TTC549 (cell line): ENCODE data around the gene STEAP3.
"Not testable (repeated sequence)": the region's sequence is repeated elsewhere in the genome, so short reads cannot be mapped to it uniquely, and the experiment has no call there.

Experiments
- FAIRE-seq: peaks from 2 replicates; lab custom pipeline; 2012; peaks lifted over from hg19 to GRCh38; lab: Jason Lieb, UNC

STEAP3 gene

DNA sequence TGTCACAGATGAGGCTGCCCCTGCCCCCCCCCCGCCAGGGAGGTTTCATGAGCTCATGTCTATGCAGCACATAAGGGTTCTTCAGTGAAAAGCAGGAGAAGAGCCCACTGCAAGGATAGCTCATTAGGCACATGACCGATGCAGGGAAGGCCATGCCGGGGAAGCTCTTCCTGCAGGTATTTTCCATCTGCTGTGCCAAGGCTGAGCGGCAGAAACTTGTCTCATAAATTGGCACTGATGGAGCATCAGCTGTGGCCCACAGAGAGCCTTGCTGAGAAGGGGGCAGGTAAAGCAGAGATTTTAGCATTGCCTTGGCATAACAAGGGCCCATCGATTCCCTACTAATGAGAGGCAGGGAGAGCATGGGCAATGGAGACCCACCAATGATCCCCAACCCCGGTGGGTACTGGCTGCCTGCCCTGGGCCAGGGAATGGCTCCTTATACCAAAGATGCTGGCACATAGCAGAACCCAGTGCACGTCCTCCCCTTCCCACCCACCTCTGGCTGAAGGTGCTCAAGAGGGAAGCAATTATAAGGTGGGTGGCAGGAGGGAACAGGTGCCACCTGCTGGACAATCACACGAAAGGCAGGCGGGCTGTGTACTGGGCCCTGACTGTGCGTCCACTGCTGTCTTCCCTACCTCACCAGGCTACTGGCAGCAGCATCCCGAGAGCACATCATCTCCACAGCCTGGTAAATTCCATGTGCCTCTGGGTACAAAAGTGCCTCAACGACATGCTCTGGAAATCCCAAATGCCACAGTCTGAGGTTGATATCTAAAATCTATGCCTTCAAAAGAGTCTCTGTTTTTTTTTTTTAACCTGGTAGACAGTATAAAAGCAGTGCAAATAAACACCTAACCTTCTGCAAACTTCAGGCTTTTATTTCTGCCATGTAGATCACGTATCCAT lies 41.4 kb downstream of the STEAP3 start:
- no peak for FAIRE-seq

DNA sequence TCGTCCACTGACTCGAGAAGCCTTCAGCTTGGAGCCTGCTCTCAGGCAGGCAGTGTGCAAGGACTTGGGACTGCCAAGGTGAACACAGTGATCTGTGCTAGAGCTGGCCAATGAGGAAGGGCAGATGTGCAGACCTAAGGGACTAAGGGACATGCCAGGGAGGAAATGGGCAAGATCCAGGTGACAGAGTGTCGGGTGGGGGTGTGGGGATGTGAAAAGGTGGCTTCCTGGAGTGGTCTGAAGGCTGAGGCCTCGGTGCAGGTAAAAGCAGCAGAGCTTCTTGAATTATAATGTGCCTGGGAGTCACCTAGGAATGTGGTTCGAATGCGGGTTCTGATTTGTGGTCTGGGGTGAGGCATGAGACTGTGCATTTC lies 42.0 kb downstream of the STEAP3 start:
- no peak for FAIRE-seq

DNA sequence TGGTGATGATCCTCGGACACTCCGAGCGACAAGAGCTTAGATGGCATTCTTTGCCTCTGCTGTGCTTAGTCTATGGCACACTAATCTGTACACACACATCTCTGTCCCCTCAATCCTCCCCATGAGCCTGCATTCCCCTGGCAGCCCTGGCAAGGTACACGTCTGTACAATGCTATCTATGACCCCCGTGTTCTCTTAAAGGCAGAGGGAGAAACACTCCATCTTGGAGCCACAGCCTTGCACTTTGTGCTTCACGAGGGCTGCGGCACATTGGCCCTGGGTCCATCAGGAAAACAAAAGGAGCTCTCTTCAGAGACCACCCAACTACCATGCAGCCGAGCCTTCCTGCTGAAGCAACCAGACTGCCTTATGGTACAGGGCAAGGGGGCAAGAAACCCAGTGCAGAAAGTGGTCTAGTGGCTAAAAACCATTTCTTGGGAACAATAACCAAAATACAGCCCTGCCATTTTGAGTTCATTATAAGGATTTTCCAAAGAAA lies 42.5 kb downstream of the STEAP3 start:
- FAIRE-seq: no peak

DNA sequence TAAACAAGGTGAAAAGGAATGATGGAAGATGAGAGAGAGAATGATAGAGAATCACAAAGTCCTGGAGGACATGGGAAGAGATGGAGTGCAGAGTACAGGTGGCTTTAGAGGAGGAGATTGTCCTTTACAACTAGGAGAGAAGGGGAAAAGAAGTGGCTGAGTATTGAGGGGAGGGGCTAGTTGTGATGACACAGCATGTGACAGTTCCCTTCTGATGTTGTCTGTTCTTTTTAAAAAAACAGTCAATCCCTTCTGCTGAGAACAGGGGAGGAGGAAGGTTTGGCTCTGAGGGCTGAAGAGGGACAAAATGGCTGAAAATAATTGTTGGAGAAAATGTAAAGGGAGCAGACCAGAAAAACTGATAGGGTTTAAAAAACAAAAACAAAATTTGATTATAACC lies 44.0 kb downstream of the STEAP3 start:
- no peak for FAIRE-seq

DNA sequence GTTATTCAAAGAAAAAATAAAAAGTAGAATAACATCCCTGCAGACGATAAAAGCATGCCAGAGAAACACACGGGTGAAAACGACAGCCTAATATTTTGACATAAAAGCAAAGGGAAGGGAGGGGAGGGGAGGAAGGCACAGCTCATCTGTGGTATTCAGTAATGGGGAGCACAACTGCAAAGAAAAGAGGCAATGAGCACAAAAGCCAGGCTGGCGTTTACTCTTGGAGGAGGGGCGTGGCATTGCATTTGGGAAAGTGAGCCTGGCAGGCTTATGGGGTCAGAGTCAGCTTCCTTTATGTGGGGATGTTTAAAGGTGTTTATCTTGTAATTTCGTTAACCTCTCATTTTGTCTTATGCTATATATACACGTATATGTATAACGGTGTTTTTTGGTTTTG lies 53.2 kb downstream of the STEAP3 start:
- FAIRE-seq: no peak

DNA sequence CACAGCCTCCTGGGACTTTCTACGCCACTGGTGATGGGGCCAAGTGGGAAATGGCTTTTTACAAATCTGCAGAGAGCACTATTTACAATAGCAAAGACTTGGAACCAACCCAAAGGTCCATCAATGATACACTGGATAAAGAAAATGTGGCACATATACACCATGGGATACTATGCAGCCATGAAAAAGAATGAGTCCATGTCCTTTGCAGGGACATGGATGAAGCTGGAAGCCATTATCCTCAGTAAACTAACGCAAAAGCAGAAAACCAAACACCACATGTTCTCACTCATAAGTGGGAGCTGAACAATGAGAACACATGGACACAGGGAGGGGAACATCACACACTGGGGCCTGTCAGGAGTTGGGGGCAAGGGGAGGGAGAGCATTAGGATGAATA lies 54.8 kb downstream of the STEAP3 start:
- FAIRE-seq: not testable (repeated sequence)

DNA sequence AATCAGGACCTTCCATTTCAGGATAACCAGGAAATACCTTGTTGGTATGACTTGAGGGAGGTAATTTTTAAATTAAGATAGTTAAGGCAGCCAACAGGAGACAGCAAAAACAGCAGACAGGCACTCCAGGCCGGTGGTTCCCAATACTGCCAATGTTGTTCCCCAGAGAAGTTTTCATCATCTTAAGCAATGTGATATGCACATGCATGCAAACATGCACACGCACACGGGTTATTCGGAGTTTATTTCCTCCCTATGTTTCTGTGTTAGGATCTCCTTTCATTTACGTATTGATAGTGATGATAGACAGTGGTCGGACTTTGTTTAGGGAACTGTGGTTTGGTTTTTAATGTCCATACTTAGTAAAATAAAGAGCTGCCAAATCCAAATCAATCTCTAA lies 55.3 kb downstream of the STEAP3 start:
- FAIRE-seq: no peak

DNA sequence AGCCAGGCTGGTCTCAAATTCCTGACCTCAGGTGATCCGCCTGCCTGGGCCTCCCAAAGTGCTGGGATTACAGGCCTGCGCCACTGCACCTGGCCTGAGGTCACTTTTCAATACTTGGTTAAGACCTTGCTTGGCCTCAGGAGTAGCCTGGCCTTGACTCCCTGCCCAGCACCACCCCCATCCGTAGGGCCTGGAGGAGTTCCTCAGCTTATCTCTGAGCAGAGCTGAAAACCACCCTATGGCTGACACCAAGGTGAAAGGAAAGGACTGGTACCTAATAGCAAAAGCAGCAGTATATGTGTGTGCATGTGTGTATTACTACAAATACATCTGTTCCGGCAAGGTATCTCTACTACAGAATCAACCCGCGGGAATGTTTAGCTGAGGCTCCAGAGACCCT lies 56.0 kb downstream of the STEAP3 start:
- FAIRE-seq: no peak

DNA sequence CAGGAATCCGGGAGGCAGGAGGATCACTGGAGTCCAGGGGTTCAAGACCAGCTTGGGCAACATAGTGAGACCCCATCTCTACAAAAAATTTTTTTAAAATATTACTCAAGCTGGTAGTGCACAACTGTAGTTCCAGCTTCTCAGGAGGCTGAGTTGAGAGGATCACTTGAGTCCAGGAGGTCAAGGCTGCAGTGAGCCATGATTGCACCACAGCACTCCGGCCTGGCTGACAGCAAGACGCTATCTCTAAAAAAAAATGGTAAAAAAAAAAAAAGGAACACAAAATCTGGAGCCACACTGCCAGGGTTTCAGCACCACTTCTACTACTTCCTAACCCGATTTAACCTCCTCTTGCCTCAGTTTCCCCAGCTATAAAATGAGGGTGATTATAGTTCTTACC lies 57.0 kb downstream of the STEAP3 start:
- no peak for FAIRE-seq

DNA sequence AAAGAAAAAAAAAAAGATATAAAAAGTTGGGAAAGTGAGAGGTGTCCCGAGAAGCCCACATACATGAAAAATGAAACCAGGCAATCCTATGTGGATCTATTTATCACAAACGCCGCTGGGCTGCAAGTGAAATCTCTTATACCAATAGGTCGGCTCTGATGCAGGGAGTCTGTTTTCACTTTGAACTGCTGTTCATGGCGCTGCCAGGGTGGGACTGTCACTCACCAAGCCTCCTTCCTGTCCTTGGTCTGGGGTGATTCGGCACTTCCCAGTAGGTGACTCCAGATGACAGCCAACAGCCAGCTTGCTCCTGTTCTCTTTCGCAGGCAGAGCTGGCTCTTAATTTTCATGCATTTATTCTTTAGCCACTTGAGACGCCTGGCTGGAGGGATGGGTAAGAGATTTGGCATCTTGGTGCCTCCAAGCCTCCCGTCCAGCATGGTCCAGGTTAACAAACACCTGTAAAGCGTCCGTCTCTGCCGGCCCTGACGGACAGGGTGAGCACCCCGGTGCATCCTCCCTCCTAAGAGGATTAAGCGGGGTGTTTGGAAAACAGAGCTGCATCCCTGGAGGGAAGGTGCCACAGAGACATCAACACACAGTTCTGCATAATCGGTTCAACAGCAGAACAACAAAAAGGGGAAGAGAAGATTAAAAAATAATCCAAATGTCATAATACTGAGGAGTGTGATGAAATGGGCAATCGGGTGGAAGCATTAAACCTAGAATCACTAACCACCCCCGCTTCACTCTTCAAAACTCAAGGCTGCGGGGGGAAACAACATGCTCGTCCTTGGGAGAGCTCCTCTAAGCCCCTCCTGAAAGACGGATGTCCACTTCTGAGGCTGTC lies 58.7 kb downstream of the STEAP3 start:
- no peak for FAIRE-seq

DNA sequence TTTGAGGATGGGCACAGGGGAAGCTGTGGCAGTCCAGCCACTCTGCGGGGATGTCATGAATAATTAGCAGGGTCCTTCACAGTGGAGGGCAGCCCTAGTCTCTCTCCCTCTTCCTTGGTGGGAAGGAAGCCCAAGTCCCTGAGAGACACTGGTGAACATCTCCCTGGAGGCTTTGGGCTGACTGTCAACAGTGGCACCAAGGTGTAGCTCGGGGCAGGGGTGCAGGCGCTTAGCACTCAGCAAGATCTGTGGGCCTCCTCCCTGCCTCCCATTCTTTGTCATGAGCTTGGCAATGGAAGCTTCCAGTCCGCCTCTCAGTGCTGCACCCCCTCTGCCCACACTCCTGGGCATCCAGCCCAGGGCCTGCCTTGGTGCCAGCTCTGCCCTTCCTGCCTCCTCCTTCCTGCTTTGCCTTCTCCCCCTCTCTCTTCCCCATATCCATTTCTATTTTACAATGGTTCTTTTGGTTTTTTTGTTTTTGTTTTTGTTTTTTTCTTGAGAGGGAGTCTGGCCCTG lies 59.4 kb downstream of the STEAP3 start:
- FAIRE-seq: no peak

DNA sequence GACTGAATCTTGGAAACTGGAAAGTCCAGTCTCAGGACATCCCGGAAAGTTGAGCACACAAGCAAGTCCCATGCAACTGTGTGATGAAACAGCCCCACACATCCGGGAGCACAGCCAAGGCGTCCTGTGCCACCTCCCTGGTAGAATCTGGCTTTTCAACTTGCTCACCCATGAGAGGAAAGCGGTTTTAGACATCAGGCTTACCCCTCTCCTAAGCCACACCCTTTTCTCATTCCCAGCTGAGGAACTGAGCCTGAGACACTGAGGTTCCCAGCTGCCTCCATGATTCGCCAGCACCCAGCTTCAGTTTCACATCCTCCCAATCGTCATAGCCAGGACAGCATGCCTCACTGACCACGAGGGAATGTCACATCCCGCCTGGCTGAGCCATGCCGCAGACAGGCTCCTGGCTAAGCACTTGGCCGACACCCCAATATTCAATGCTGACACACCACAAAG lies 60.3 kb downstream of the STEAP3 start:
- FAIRE-seq: no peak

DNA sequence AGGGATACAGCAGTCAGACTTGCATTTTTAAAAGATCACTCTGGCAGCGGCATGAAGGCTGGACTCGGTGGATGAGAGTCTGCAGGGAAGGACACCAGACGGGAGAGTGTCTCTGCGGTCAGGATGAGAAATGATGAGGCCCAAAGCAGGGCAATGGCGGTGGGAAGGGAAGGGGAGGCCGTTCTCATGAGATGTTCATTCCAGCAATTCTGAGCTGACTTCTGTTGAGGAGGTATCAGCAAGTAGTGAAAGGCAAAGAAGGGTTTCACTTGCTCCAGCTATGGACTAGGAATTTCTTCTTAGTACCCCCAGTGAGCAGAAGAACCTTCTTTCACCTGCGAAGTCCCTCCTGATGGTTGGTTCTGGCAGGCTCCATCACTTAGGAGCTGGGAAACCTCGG lies 63.0 kb downstream of the STEAP3 start:
- FAIRE-seq: no peak

DNA sequence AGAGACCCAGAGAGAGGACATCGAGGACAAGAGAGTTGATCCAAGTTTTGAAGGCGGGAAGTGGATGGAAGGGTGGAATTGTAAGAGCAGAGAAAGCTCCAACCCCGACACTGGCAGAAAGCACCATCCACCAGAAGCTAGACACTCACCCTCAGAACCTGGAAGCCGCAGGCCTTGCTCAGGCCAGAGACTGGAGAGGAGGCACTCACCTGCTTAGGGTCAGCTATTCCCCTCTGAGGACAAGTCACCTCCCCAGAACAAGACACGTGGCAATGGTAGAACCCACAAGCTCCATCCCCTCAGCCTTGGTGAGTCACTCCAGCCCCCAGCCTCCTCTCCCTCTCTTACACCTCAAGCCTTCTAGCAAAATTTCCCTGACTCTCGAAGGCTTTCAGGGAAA lies 64.9 kb downstream of the STEAP3 start:
- no peak for FAIRE-seq

DNA sequence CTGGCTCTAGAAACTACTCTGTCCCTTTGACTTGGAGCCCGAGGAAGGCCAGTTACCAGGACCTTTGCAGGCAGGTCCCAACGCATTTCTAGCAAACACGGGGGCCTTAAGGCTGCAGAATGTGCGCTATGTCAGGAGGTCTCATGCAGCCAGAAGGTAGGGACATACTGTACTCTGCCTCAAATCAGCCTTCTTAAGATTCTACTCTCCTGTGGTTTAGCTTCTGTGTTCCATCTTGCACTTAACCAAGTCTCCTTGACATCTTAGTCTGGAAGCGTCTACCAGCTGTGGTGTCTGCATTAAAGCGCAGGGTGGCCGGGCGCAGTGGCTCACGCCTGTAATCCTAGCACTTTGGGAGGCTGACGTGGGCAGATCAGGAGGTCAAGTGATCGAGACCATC lies 65.5 kb downstream of the STEAP3 start:
- FAIRE-seq: no peak

DNA sequence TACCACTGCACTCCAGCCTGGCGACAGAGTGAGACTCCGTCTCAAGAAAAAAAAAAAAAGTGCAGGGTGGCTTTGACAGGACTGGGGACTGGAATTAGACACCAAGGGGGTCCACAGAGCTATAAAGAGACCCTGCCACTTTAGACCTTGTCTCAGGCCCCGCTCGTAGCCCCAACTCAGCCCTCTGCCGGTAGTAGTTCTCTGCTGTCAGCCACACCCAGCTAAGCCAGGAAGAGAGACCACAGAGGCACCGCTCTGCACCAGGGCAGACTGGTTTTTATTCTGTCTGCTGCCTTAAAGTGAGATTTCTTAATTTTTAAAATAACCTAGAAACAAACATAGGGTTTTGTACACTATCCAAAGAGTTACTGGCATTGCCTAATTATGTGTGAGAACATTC lies 66.0 kb downstream of the STEAP3 start:
- FAIRE-seq: no peak

DNA sequence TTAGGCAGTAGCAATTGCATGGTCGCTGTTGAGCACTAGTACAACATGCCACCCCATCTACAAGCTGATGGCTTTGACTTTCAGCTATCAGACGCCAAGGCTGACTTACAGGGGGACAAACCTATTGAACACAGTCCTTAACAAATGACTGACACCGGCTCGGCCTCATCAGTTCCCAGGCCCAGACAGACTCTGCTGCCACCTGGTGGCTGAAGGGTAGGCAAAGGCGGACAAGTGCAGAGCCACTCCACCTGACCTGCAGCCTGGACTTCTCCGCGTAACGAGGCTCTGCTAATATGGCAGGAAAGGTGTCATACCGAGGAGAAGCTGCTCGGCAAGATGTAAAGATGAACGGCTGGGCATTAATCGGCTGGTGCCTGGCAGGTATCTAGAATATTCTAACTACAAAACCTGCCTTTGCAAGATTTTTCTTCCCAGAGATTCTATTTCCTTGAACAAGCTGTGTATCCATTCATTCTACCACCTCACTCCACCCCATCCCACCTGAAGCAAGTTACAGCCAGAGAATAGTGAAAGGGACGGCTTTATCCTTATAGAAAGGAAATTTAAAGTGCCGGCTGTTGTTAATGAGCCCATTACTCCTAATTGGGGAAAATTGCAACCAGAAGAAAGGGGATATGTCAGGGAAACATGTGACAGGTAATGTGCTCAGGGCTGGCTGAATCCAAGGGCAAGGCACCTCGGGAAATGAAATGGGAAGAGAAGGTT lies 67.4 kb downstream of the STEAP3 start:
- FAIRE-seq: no peak

DNA sequence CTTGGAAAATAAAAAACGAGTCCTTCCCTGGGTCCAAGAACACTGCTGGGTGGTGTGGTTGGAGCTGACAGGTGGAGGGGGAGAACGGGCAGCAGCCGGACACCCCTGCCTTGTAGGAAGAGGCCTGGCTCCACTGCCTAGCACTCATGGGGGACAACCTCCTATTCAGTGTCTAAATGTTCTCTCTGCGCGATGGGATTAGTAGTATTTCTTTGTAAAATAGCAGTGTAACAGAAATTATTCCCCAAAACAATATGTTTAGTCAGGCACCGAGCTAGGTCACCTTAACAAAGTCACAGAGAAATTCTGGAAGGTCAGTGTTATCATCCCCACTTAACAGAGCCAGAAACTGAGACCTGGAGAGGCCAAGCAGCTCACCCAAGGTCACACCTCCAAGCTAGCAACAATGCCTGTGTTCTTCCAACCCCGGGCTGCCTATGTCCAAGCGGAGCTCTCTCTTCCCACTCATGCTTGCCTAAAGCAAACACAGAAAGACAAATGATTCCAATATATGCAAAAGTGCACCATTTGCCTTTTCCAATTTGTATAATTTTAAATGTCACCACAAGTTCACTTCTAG lies 68.0 kb downstream of the STEAP3 start:
- FAIRE-seq: no peak

DNA sequence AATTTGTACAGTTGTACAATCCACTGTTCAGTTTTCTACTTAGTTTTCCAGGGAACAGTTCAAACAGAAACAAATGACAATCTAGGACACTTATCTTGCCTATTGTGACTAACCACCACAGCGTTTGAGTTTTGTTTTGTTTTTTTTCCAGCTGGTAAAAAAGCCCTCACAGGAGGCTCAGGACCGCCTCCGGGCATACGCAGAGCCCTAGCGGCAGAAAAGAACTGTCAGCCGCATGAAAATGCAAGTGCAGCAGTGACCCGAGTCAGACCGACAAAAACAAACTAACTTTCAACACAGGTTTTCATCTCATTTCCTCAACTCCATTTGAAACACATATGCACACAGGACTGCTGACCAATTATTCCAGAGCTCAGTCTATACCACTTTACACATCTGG lies 68.6 kb downstream of the STEAP3 start:
- no peak for FAIRE-seq

DNA sequence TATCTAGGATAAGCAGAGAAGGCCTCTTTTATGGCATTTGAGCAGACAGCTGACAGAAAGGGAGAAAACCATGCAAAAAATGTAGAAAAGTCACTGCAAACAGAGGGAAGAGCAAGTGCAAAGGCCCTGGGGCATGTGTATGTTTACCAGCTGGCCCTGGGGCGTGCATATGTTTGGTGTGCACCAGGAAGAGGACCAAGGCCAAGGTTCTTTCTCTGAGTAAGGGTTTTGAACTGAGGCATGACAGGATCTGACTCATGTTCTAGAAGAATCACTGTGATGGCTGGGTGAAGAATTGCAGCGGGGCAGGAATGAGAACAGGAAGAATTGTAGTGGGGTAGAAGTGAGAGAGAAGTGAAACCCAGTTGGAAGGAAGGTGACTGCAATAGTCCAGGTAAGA lies 69.6 kb downstream of the STEAP3 start:
- FAIRE-seq: no peak

DNA sequence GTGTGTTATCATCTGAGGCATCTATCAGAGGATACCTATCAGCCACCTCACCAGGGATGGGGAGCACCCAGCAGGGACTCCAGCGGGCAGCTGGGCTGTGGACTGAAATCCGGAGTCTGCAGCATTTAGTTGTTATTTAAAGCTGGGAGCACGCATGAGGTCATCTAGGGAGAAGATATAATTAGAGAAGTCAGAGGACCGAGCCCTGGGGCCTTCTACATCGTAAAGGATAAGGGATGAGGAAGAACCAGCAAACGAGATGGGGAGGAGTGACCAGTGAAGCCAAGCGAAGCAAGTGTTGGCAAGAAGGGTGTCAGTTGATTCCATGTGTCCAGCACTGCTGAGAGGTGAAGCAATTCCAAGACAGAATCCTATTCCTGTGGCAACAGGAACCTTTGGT lies 70.3 kb downstream of the STEAP3 start:
- no peak for FAIRE-seq

DNA sequence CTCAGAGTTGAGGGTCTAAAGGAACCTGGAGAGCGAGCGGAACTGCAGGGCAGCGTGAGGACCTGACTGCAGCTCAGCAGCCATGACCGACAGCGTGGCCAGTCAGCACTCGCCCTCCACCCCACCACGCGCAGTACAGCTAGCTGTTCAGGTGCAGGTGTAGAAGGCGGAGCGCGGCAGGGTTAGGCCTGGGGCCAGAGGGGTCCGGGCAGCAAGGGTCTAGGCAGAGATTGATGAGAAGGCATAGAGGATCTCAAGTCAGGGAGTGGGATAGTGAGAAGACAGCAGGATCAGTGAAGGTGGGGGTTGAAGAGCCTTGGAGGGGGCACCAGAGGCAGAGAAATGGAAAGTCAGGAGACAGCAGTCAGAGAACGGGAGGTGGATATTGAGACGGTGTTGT lies 71.0 kb downstream of the STEAP3 start:
- no peak for FAIRE-seq
